ENCODE data around the gene FTO.

- no peak for TF ChIP-seq SIN3A (IDR thresholded peaks at IDR 0.05; ENCODE audit: borderline replicate concordance, insufficient read depth, low read length)
- TF ChIP-seq POLR2AphosphoS5 (IDR thresholded peaks at IDR 0.05; ENCODE audit: low read depth, low read length), result no peak
Measured at GRCh38 chr16:54040480-54040879, 336.5 kb downstream of the FTO start.

Data from PFSK-1 (cell line).